CD8-positive, alpha-beta memory T cell (primary cell): ENCODE measurements around the gene FAM184B. TPM values are rescaled to one million over a fixed set of nuclear protein-coding genes. Genes with fewer than 3 reads are reported as not detected.

Source experiments
- CTCF ChIA-PET: fragments of 350-600 bp; sonication (Branson Sonifier 250); formaldehyde crosslinking; loops from one replicate; lab custom pipeline; 2021; ENCODE audit warnings: antibody characterized with exemption; lab: Charles Lee
- POLR2A ChIA-PET: fragments of 350-600 bp; sonication (Branson Sonifier 250); formaldehyde crosslinking; loops from one replicate; lab custom pipeline; 2021; ENCODE audit warnings: antibody characterized with exemption; lab: Charles Lee
- DNase-seq, 5 donors: peaks; one replicate each; pipeline versions ENCODE4 v3.0.0 to v3.0.0-alpha.2; 2020 to 2022; ENCODE audit warnings: mixed read lengths in 1 of 5
- H3K27ac ChIP-seq: one replicate; pipeline ENCODE4 v1.7.0; 2013; ENCODE audit warnings: low read depth, mild to moderate bottlenecking, low read length, moderate library complexity
- H3K27me3 ChIP-seq: 2 replicates; pipeline ENCODE4 v1.7.0; 2013; ENCODE audit warnings: low read length, mild to moderate bottlenecking; ENCODE audit not compliant: insufficient read depth, poor library complexity, severe bottlenecking
- H3K36me3 ChIP-seq: 2 replicates; pipeline ENCODE4 v1.7.0; 2013; ENCODE audit warnings: mild to moderate bottlenecking, low read length, moderate library complexity; ENCODE audit not compliant: insufficient read depth
- H3K4me1 ChIP-seq: 2 replicates; pipeline ENCODE4 v1.7.0; 2013; ENCODE audit warnings: mild to moderate bottlenecking, low read length, moderate library complexity; ENCODE audit not compliant: insufficient read depth
- H3K4me3 ChIP-seq: 2 replicates; pipeline ENCODE4 v1.7.0; 2013; ENCODE audit warnings: mild to moderate bottlenecking, low read length
- H3K9me3 ChIP-seq: 2 replicates; pipeline ENCODE4 v1.7.0; 2013; ENCODE audit warnings: mild to moderate bottlenecking, low read length
- H3K27ac Mint-ChIP-seq, 8 donors: one replicate each; pipeline ENCODE4 v1.8.0; 2020 to 2021; ENCODE audit warnings: mixed read lengths in 8 of 8, mild to moderate bottlenecking in 6 of 8, inconsistent platforms in 3 of 8, moderate library complexity in 3 of 8
- H3K27me3 Mint-ChIP-seq, 2 donors: one replicate each; pipeline ENCODE4 v1.8.0; 2020 to 2021; ENCODE audit warnings: mixed read lengths in 2 of 2, mild to moderate bottlenecking in 1 of 2, moderate library complexity in 1 of 2
- H3K36me3 Mint-ChIP-seq, 3 donors: one replicate each; pipeline ENCODE4 v1.8.0; 2020 to 2021; ENCODE audit warnings: mixed read lengths in 3 of 3, inconsistent platforms in 1 of 3, mild to moderate bottlenecking in 1 of 3
- H3K4me1 Mint-ChIP-seq, 3 donors: one replicate each; pipeline ENCODE4 v1.8.0; 2020 to 2021; ENCODE audit warnings: mixed read lengths in 3 of 3, inconsistent platforms in 1 of 3, mild to moderate bottlenecking in 1 of 3
- H3K4me3 Mint-ChIP-seq, 7 donors: one replicate each; pipeline ENCODE4 v1.8.0; 2020 to 2021; ENCODE audit warnings: mixed read lengths in 7 of 7, mild to moderate bottlenecking in 6 of 7, moderate library complexity in 4 of 7, inconsistent platforms in 2 of 7
- H3K9me3 Mint-ChIP-seq, 5 donors: one replicate each; pipeline ENCODE4 v1.8.0; 2020 to 2022; ENCODE audit warnings: mixed read lengths in 5 of 5, mild to moderate bottlenecking in 3 of 5, moderate library complexity in 2 of 5, inconsistent platforms in 1 of 5
- polyA plus RNA-seq: library from polyadenylated mRNA; unstranded; fragments of 300-500 nt; fragmentation: Illumina TruSeq; gene quantifications from one replicate; pipeline ENCODE4 v1.2.3, GENCODE V29; 2021
- total RNA-seq, 2 experiments: library from RNA; stranded (reverse); gene quantifications; one replicate each; pipeline ENCODE4 v1.2.3, GENCODE V29; 2021

The FAM184B gene
- total and polyA plus RNA-seq, 3 experiments from 2014 or later = 0.02 TPM; not detected in 2

- H3K4me3 Mint-ChIP-seq = no peak overlapping the region
- H3K27me3 ChIP-seq = no peaks in the 10 kb centered on the region
- no peaks in the 10 kb centered on the region for H3K4me1 Mint-ChIP-seq
- CTCF ChIA-PET = no interaction called here
- H3K4me1 ChIP-seq = no peaks in the 10 kb centered on the region
- no peaks in the 10 kb centered on the region for H3K36me3 Mint-ChIP-seq
- DNase-seq = no peak
- no peaks in the 10 kb centered on the region for H3K36me3 ChIP-seq
- H3K9me3 ChIP-seq = no peaks in the 10 kb centered on the region
- peaks cover 0 to 22% of the 10 kb centered on the region in 2 donors for H3K27me3 Mint-ChIP-seq
- no peak overlapping the region for H3K27ac ChIP-seq
- no peak overlapping the region for H3K4me3 ChIP-seq
- POLR2A ChIA-PET = no interaction called here
- H3K27ac Mint-ChIP-seq = no peak overlapping the region
- H3K9me3 Mint-ChIP-seq = no peaks in the 10 kb centered on the region
These were observed 124.3 kb downstream of the FAM184B start for GRCh38 chr4:17657090-17657489.

- Mint-ChIP-seq H3K27me3 (peaks cover 2 to 16% of the 10 kb centered on the region in 2 donors), H3K4me1 (peaks cover 8 to 14% (median 13%) of the 10 kb centered on the region in 3 donors), H3K27ac (no peak overlapping the region), H3K36me3 (no peaks in the 10 kb centered on the region), H3K4me3 (no peak overlapping the region), H3K9me3 (no peaks in the 10 kb centered on the region)
- Histone ChIP-seq H3K4me3 (no peak overlapping the region), H3K9me3 (no peaks in the 10 kb centered on the region), H3K36me3 (no peaks in the 10 kb centered on the region), H3K27ac (no peak overlapping the region), H3K4me1 (peaks cover 14% of the 10 kb centered on the region), H3K27me3 (no peaks in the 10 kb centered on the region)
- ChIA-PET POLR2A (no interaction called here), CTCF (no interaction called here)
- DNase-seq = no peak
These were observed 126.7 kb downstream of the FAM184B start for GRCh38 chr4:17654701-17655100.

GRCh38 chr4:17650406-17650805 lies 131.0 kb downstream of the FAM184B start:
- peaks cover 8 to 14% (median 13%) of the 10 kb centered on the region in 3 donors for H3K4me1 Mint-ChIP-seq
- H3K9me3 ChIP-seq = no peaks in the 10 kb centered on the region
- H3K4me3 ChIP-seq = no peak overlapping the region
- no peak overlapping the region for H3K4me3 Mint-ChIP-seq
- ChIA-PET CTCF (no interaction called here), POLR2A (no interaction called here)
- H3K4me1 ChIP-seq = peaks cover 14% of the 10 kb centered on the region
- no peaks in the 10 kb centered on the region for H3K27me3 ChIP-seq
- H3K27ac ChIP-seq = no peak overlapping the region
- H3K36me3 ChIP-seq = no peaks in the 10 kb centered on the region
- no peak overlapping the region for H3K27ac Mint-ChIP-seq
- peaks cover 0 to 3% (median 0%) of the 10 kb centered on the region in 5 donors for H3K9me3 Mint-ChIP-seq
- DNase-seq = no peak
- H3K36me3 Mint-ChIP-seq = peaks cover 0 to 3% (median 0%) of the 10 kb centered on the region in 3 donors
- H3K27me3 Mint-ChIP-seq = peaks cover 3 to 5% of the 10 kb centered on the region in 2 donors

- no peaks in the 10 kb centered on the region for H3K27me3 ChIP-seq
- H3K27ac ChIP-seq = no peak overlapping the region
- H3K4me3 ChIP-seq = no peak overlapping the region
- no peak overlapping the region for H3K4me3 Mint-ChIP-seq
- H3K36me3 ChIP-seq = no peaks in the 10 kb centered on the region
- peaks cover 0 to 5% (median 0%) of the 10 kb centered on the region in 5 donors for H3K9me3 Mint-ChIP-seq
- ChIA-PET CTCF (no interaction called here), POLR2A (no interaction called here)
- H3K4me1 Mint-ChIP-seq = peaks cover 8 to 14% (median 13%) of the 10 kb centered on the region in 3 donors
- H3K4me1 ChIP-seq = peaks cover 14% of the 10 kb centered on the region
- no peak overlapping the region for H3K27ac Mint-ChIP-seq
- H3K27me3 Mint-ChIP-seq = peaks cover 3 to 5% of the 10 kb centered on the region in 2 donors
- no peaks in the 10 kb centered on the region for H3K9me3 ChIP-seq
- no peak for DNase-seq
- peaks cover 0 to 3% (median 0%) of the 10 kb centered on the region in 3 donors for H3K36me3 Mint-ChIP-seq
These were observed 133.5 kb downstream of the FAM184B start for GRCh38 chr4:17647927-17648326.

- ChIA-PET POLR2A (no interaction called here), CTCF (no interaction called here)
- no peak for DNase-seq
- H3K27ac Mint-ChIP-seq = no peak overlapping the region
- Histone ChIP-seq H3K4me3 (no peak overlapping the region), H3K27ac (no peak overlapping the region), H3K36me3 (no peaks in the 10 kb centered on the region), H3K9me3 (no peaks in the 10 kb centered on the region), H3K27me3 (no peaks in the 10 kb centered on the region), H3K4me1 (peaks cover 14% of the 10 kb centered on the region)
- peaks cover 8 to 14% (median 13%) of the 10 kb centered on the region in 3 donors for H3K4me1 Mint-ChIP-seq
- H3K4me3 Mint-ChIP-seq = no peak overlapping the region
- H3K36me3 Mint-ChIP-seq = peaks cover 0 to 3% (median 3%) of the 10 kb centered on the region in 3 donors
- peaks cover 3 to 5% of the 10 kb centered on the region in 2 donors for H3K27me3 Mint-ChIP-seq
- H3K9me3 Mint-ChIP-seq = peaks cover 0 to 5% (median 0%) of the 10 kb centered on the region in 5 donors
These were observed 134.1 kb downstream of the FAM184B start for GRCh38 chr4:17647176-17647806.

- no peak overlapping the region for H3K4me3 Mint-ChIP-seq
- peaks cover 0 to 3% (median 3%) of the 10 kb centered on the region in 3 donors for H3K36me3 Mint-ChIP-seq
- DNase-seq = no peak
- no peak overlapping the region for H3K4me3 ChIP-seq
- H3K27me3 Mint-ChIP-seq = peaks cover 3 to 5% of the 10 kb centered on the region in 2 donors
- no peaks in the 10 kb centered on the region for H3K27me3 ChIP-seq
- peaks cover 6 to 11% (median 11%) of the 10 kb centered on the region in 3 donors for H3K4me1 Mint-ChIP-seq
- ChIA-PET CTCF (no interaction called here), POLR2A (no interaction called here)
- peak overlapping the region in 1 of 8 donors; percentile 17 for H3K27ac Mint-ChIP-seq
- peaks cover 0 to 5% (median 0%) of the 10 kb centered on the region in 5 donors for H3K9me3 Mint-ChIP-seq
- H3K4me1 ChIP-seq = peaks cover 14% of the 10 kb centered on the region
- H3K9me3 ChIP-seq = no peaks in the 10 kb centered on the region
- H3K36me3 ChIP-seq = no peaks in the 10 kb centered on the region
- H3K27ac ChIP-seq = no peak overlapping the region
These were observed 134.7 kb downstream of the FAM184B start for GRCh38 chr4:17646693-17647092.

- H3K9me3 Mint-ChIP-seq = peaks cover 0 to 5% (median 0%) of the 10 kb centered on the region in 5 donors
- no peak overlapping the region for H3K4me3 Mint-ChIP-seq
- ChIA-PET POLR2A (no interaction called here), CTCF (interaction anchor here (0.7 to 1.3 kb wide), 2 partner anchors 55 to 167 kb away, joined by 3 read pairs; no protein-coding TSS in a partner anchor)
- no peaks in the 10 kb centered on the region for H3K9me3 ChIP-seq
- H3K4me1 ChIP-seq = no peaks in the 10 kb centered on the region
- no peaks in the 10 kb centered on the region for H3K27me3 ChIP-seq
- no peak overlapping the region for H3K27ac ChIP-seq
- no peak for DNase-seq
- peaks cover 0 to 8% (median 3%) of the 10 kb centered on the region in 3 donors for H3K36me3 Mint-ChIP-seq
- H3K4me3 ChIP-seq = no peak overlapping the region
- no peaks in the 10 kb centered on the region for H3K36me3 ChIP-seq
- peaks cover 0 to 2% (median 0%) of the 10 kb centered on the region in 3 donors for H3K4me1 Mint-ChIP-seq
- no peaks in the 10 kb centered on the region for H3K27me3 Mint-ChIP-seq
- peak overlapping the region in 1 of 8 donors; percentile 68 for H3K27ac Mint-ChIP-seq
These were observed 139.0 kb downstream of the FAM184B start for GRCh38 chr4:17642398-17642783.

GRCh38 chr4:17639136-17639535 lies 142.3 kb downstream of the FAM184B start:
- Mint-ChIP-seq H3K27ac (peak overlapping the region in 1 of 8 donors; percentile 51), H3K27me3 (no peaks in the 10 kb centered on the region), H3K4me1 (peaks cover 0 to 4% (median 3%) of the 10 kb centered on the region in 3 donors), H3K4me3 (no peak overlapping the region), H3K36me3 (peaks cover 0 to 23% (median 3%) of the 10 kb centered on the region in 3 donors), H3K9me3 (no peaks in the 10 kb centered on the region)
- ChIA-PET CTCF (interaction anchor here (0.8 to 1.0 kb wide), 2 partner anchors 25 to 90 kb away, joined by 3 read pairs; partner anchors contain the start of gene MED28), POLR2A (no interaction called here)
- Histone ChIP-seq H3K4me1 (no peaks in the 10 kb centered on the region), H3K36me3 (peaks cover 5% of the 10 kb centered on the region), H3K27me3 (no peaks in the 10 kb centered on the region), H3K4me3 (no peak overlapping the region), H3K27ac (no peak overlapping the region), H3K9me3 (no peaks in the 10 kb centered on the region)
- no peak for DNase-seq
